ENCODE data around the gene ZNF189.

- TF ChIP-seq CTCF (conservative IDR thresholded peaks at IDR 0.05) (no peak), ZFX (IDR thresholded peaks at IDR 0.05) (no peak)
Measured at GRCh38 chr9:101381118-101381517, 17.5 kb upstream of the ZNF189 start.
